Breast epithelium (tissue), 3 donors: ENCODE data around the gene PIK3R1.

Experiments
- POLR2A ChIP-seq: fragments of 450-650 bp; IDR thresholded peaks from one replicate; pipeline ENCODE4 v1.6.1; 2016; ENCODE audit warnings: antibody characterized with exemption, mild to moderate bottlenecking, moderate library complexity
- TF ChIP-seq, protein P1 (sequence below), 3 donors: fragments of 450-650 bp; IDR thresholded peaks; one replicate each; pipeline ENCODE4 v1.5.1; 2016 to 2017; ENCODE audit warnings: antibody characterized with exemption in 3 of 3, mild to moderate bottlenecking in 3 of 3, moderate library complexity in 3 of 3

GRCh38 chr5:68344447-68345111 lies 129.0 kb downstream of the PIK3R1 start:
- TF ChIP-seq, protein P1, sequence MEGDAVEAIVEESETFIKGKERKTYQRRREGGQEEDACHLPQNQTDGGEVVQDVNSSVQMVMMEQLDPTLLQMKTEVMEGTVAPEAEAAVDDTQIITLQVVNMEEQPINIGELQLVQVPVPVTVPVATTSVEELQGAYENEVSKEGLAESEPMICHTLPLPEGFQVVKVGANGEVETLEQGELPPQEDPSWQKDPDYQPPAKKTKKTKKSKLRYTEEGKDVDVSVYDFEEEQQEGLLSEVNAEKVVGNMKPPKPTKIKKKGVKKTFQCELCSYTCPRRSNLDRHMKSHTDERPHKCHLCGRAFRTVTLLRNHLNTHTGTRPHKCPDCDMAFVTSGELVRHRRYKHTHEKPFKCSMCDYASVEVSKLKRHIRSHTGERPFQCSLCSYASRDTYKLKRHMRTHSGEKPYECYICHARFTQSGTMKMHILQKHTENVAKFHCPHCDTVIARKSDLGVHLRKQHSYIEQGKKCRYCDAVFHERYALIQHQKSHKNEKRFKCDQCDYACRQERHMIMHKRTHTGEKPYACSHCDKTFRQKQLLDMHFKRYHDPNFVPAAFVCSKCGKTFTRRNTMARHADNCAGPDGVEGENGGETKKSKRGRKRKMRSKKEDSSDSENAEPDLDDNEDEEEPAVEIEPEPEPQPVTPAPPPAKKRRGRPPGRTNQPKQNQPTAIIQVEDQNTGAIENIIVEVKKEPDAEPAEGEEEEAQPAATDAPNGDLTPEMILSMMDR (IDR thresholded peaks at IDR 0.05): no peak
- no peak for TF ChIP-seq POLR2A
